ENCODE data around the gene NSRP1. TPM values are rescaled to one million over a fixed set of nuclear protein-coding genes. Genes with fewer than 3 reads are reported as not detected.
"Not testable (repeated sequence)": the region's sequence is repeated elsewhere in the genome, so short reads cannot be mapped to it uniquely, and the experiment has no call there.

NSRP1 gene
- total and polyA plus RNA-seq, 4 donors = 7.0 to 25.7 (median 9.9) TPM

DNA sequence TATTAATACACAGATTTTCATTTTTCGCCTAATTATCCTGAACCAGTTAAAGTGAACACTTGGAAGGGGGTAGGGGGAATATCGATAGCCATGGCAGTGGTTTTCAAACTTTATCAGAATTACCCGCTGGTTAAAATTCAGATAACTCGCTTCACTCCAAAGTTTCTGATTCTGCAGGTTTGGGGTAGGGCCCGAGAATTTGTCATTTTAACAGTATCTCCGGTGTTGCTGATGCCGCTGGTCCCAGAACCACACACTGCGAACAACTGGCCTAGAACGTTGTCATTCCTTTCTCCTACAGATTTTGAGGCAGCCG is 313 bp upstream of the NSRP1 start:
- Histone ChIP-seq H3K4me3 (ENCODE audit: low read depth in 1 of 3, low read length in 3 of 3) (peak overlapping the region; percentile 62 to 86 (median 77)), H3K4me1 (ENCODE audit: control insufficient read depth in 4 of 4, insufficient read depth in 4 of 4, low read length in 3 of 4) (peaks cover 0 to 10% (median 2%) of the 10 kb centered on the region in 4 donors), H3K9me3 (ENCODE audit: control insufficient read depth in 4 of 4, low read length in 3 of 4) (no peaks in the 10 kb centered on the region), H3K27ac (ENCODE audit: low read depth in 1 of 2, low read length in 2 of 2) (peak overlapping the region; percentile 86 to 91), H3K36me3 (ENCODE audit: control insufficient read depth in 4 of 4, insufficient read depth in 3 of 4, low read depth in 1 of 4, low read length in 3 of 4) (peaks cover 0 to 6% (median 0%) of the 10 kb centered on the region in 4 donors), H3K27me3 (ENCODE audit: control insufficient read depth in 4 of 4, insufficient read depth in 4 of 4, low read length in 3 of 4) (no peaks in the 10 kb centered on the region), H3K9ac (ENCODE audit: low read depth in 1 of 2, low read length in 2 of 2) (peak overlapping the region; percentile 77 to 89)
- no peak for DNase-seq (ENCODE audit: low spot score)
- TF ChIP-seq RXRA (IDR thresholded peaks at IDR 0.05) (no peak), EGR1 (IDR thresholded peaks at IDR 0.05; ENCODE audit: low read depth in 2 of 2) (no peak), HNF4A (conservative IDR thresholded peaks at IDR 0.05) (no peak)
- TF ChIP-seq, protein P1, sequence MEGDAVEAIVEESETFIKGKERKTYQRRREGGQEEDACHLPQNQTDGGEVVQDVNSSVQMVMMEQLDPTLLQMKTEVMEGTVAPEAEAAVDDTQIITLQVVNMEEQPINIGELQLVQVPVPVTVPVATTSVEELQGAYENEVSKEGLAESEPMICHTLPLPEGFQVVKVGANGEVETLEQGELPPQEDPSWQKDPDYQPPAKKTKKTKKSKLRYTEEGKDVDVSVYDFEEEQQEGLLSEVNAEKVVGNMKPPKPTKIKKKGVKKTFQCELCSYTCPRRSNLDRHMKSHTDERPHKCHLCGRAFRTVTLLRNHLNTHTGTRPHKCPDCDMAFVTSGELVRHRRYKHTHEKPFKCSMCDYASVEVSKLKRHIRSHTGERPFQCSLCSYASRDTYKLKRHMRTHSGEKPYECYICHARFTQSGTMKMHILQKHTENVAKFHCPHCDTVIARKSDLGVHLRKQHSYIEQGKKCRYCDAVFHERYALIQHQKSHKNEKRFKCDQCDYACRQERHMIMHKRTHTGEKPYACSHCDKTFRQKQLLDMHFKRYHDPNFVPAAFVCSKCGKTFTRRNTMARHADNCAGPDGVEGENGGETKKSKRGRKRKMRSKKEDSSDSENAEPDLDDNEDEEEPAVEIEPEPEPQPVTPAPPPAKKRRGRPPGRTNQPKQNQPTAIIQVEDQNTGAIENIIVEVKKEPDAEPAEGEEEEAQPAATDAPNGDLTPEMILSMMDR (IDR thresholded peaks at IDR 0.05; ENCODE audit: low read depth, low read length, missing input control) = no peak
- WGBS = 14% methylated on average over 10 of the region's 10 CpGs

DNA sequence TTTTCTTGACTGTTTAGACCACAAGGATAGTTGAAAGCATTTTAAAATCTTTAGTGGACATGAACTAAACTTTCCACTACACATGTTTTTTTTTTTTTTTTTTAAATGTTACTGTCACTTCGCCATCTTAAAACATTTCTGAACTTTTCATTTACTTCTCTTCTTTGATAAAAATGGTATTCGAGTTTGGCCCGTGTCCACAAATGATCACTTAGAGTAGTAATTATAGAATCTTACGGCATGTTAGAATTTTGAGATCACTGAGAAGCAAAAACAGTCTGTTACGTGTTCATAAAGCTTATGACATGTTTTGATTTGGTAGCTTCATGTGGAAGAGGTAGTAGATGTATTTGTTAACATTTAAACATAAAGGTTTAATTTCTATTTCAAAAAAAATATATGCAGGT is 1.1 kb downstream of the NSRP1 start:
- H3K9me3 ChIP-seq (ENCODE audit: control insufficient read depth in 4 of 4, low read length in 3 of 4) = no peaks in the 10 kb centered on the region
- peaks cover 0 to 10% (median 2%) of the 10 kb centered on the region in 4 donors for H3K4me1 ChIP-seq (ENCODE audit: control insufficient read depth in 4 of 4, insufficient read depth in 4 of 4, low read length in 3 of 4)
- H3K4me3 ChIP-seq (ENCODE audit: low read depth in 1 of 3, low read length in 3 of 3) = peak overlapping the region; percentile 62 to 86 (median 77)
- H3K9ac ChIP-seq (ENCODE audit: low read depth in 1 of 2, low read length in 2 of 2) = peak overlapping the region; percentile 77 to 83
- H3K27me3 ChIP-seq (ENCODE audit: control insufficient read depth in 4 of 4, insufficient read depth in 4 of 4, low read length in 3 of 4) = no peaks in the 10 kb centered on the region
- DNase-seq (ENCODE audit: low spot score) = no peak
- TF ChIP-seq FOXA2 (IDR thresholded peaks at IDR 0.05) (no peak), YY1 (IDR thresholded peaks at IDR 0.05) (no peak), HNF4G (IDR thresholded peaks at IDR 0.05) (no peak), RXRA (IDR thresholded peaks at IDR 0.05) (no peak), JUND (IDR thresholded peaks at IDR 0.05) (no peak), GABPA (IDR thresholded peaks at IDR 0.05 in 1 of 2, conservative IDR thresholded peaks at IDR 0.05 in 1 of 2) (no peak), NR2F2 (IDR thresholded peaks at IDR 0.05) (no peak), EGR1 (IDR thresholded peaks at IDR 0.05; ENCODE audit: low read depth in 2 of 2) (no peak), TAF1 (conservative IDR thresholded peaks at IDR 0.05) (no peak)
- TF ChIP-seq, protein P2, sequence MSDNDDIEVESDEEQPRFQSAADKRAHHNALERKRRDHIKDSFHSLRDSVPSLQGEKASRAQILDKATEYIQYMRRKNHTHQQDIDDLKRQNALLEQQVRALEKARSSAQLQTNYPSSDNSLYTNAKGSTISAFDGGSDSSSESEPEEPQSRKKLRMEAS (IDR thresholded peaks at IDR 0.05) = no peak
- TF ChIP-seq, protein P3, sequence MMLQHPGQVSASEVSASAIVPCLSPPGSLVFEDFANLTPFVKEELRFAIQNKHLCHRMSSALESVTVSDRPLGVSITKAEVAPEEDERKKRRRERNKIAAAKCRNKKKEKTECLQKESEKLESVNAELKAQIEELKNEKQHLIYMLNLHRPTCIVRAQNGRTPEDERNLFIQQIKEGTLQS (IDR thresholded peaks at IDR 0.05) = no peak
- TF ChIP-seq, protein P4, sequence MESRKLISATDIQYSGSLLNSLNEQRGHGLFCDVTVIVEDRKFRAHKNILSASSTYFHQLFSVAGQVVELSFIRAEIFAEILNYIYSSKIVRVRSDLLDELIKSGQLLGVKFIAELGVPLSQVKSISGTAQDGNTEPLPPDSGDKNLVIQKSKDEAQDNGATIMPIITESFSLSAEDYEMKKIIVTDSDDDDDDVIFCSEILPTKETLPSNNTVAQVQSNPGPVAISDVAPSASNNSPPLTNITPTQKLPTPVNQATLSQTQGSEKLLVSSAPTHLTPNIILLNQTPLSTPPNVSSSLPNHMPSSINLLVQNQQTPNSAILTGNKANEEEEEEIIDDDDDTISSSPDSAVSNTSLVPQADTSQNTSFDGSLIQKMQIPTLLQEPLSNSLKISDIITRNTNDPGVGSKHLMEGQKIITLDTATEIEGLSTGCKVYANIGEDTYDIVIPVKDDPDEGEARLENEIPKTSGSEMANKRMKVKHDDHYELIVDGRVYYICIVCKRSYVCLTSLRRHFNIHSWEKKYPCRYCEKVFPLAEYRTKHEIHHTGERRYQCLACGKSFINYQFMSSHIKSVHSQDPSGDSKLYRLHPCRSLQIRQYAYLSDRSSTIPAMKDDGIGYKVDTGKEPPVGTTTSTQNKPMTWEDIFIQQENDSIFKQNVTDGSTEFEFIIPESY (IDR thresholded peaks at IDR 0.05) = no peak
- WGBS = 51% methylated on average over 5 of the region's 5 CpGs
- H3K27ac ChIP-seq (ENCODE audit: low read depth in 1 of 2, low read length in 2 of 2) = peak overlapping the region; percentile 86 to 91
- peaks cover 0 to 8% (median 0%) of the 10 kb centered on the region in 4 donors for H3K36me3 ChIP-seq (ENCODE audit: control insufficient read depth in 4 of 4, insufficient read depth in 3 of 4, low read depth in 1 of 4, low read length in 3 of 4)

DNA sequence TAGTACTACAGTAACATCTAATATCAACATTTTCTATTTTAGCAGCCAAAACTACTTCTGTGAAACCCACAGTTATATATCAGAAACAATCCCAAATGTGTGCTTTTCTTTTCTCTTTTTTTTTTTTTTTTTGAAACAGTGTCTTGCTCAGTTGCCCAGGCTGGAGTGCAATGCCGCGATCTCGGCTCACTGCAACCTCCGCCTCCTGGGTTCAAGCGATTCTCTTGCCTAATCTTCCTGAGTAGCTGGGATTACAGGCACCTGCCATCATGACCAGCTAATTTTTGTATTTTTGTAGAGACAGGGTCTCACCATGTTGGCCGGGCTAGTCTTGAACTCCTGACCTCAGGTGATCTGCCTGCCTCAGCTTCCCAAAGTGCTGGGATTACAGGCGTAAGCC is 2.0 kb downstream of the NSRP1 start:
- WGBS = 96% methylated on average over 7 of the region's 7 CpGs
- not testable (repeated sequence) for H3K9ac ChIP-seq (ENCODE audit: low read depth in 1 of 2, low read length in 2 of 2); H3K9me3 ChIP-seq (ENCODE audit: control insufficient read depth in 4 of 4, low read length in 3 of 4); H3K4me3 ChIP-seq (ENCODE audit: low read depth in 1 of 3, low read length in 3 of 3); DNase-seq (ENCODE audit: low spot score); H3K4me1 ChIP-seq (ENCODE audit: control insufficient read depth in 4 of 4, insufficient read depth in 4 of 4, low read length in 3 of 4); H3K36me3 ChIP-seq (ENCODE audit: control insufficient read depth in 4 of 4, insufficient read depth in 3 of 4, low read depth in 1 of 4, low read length in 3 of 4); H3K27ac ChIP-seq (ENCODE audit: low read depth in 1 of 2, low read length in 2 of 2); H3K27me3 ChIP-seq (ENCODE audit: control insufficient read depth in 4 of 4, insufficient read depth in 4 of 4, low read length in 3 of 4)
